Inflammatory macrophage treated with lipopolysaccharide for 1 hour (primary cell): Measurements from ENCODE around the gene ANO1.

Source experiments
- DNase-seq, 2 donors: peaks; one replicate each; pipeline ENCODE4 v3.0.0-alpha.2; 2020 to 2022

The ANO1 gene

GRCh38 chr11:70142221-70142875 is 64.2 kb downstream of the ANO1 start:
- no peak for DNase-seq

GRCh38 chr11:70144262-70144661 is 66.1 kb downstream of the ANO1 start:
- DNase-seq = no peak

GRCh38 chr11:70145071-70145470 is 67.0 kb downstream of the ANO1 start:
- no peak for DNase-seq

- no peak for DNase-seq
Observed at GRCh38 chr11:70145841-70146240, 67.7 kb downstream of the ANO1 start.

- DNase-seq = no peak
Observed at GRCh38 chr11:70146299-70146698, 68.2 kb downstream of the ANO1 start.

GRCh38 chr11:70146895-70147520 is 68.9 kb downstream of the ANO1 start:
- DNase-seq = no peak

GRCh38 chr11:70147668-70148067 is 69.6 kb downstream of the ANO1 start:
- DNase-seq = no peak

- peak; percentile 26 to 54 for DNase-seq
Observed at GRCh38 chr11:70151671-70152070, 73.6 kb downstream of the ANO1 start.

GRCh38 chr11:70153133-70153727 is 75.1 kb downstream of the ANO1 start:
- peak; percentile 9 to 49 for DNase-seq

GRCh38 chr11:70155386-70155785 is 77.3 kb downstream of the ANO1 start:
- DNase-seq = no peak

- no peak for DNase-seq
Observed at GRCh38 chr11:70156291-70157037, 78.3 kb downstream of the ANO1 start.

GRCh38 chr11:70158201-70158600 is 80.1 kb downstream of the ANO1 start:
- DNase-seq = no peak

GRCh38 chr11:70158757-70159389 is 80.8 kb downstream of the ANO1 start:
- no peak for DNase-seq

- no peak for DNase-seq
Observed at GRCh38 chr11:70159627-70160570, 81.8 kb downstream of the ANO1 start.

- DNase-seq = no peak
Observed at GRCh38 chr11:70161043-70161625, 83.0 kb downstream of the ANO1 start.

- no peak for DNase-seq
Observed at GRCh38 chr11:70164705-70165104, 86.6 kb downstream of the ANO1 start.

- no peak for DNase-seq
Observed at GRCh38 chr11:70167120-70167519, 89.0 kb downstream of the ANO1 start.

- no peak for DNase-seq
Observed at GRCh38 chr11:70167723-70168404, 89.7 kb downstream of the ANO1 start.

- no peak for DNase-seq
Observed at GRCh38 chr11:70168405-70168754, 90.3 kb downstream of the ANO1 start.

GRCh38 chr11:70169127-70169526 is 91.0 kb downstream of the ANO1 start:
- no peak for DNase-seq

GRCh38 chr11:70169632-70170031 is 91.5 kb downstream of the ANO1 start:
- DNase-seq = no peak
